Activated naive CD4-positive, alpha-beta T cell (primary cell): ENCODE results near the gene EPS8L1.
"Not testable (repeated sequence)": the region's sequence is repeated elsewhere in the genome, so short reads cannot be mapped to it uniquely, and the experiment has no call there.

Experiments
- DNase-seq, 4 experiments: peaks; one replicate each; lab custom pipeline; 2025; lab: John Stamatoyannopoulos, UW

Gene EPS8L1

DNA sequence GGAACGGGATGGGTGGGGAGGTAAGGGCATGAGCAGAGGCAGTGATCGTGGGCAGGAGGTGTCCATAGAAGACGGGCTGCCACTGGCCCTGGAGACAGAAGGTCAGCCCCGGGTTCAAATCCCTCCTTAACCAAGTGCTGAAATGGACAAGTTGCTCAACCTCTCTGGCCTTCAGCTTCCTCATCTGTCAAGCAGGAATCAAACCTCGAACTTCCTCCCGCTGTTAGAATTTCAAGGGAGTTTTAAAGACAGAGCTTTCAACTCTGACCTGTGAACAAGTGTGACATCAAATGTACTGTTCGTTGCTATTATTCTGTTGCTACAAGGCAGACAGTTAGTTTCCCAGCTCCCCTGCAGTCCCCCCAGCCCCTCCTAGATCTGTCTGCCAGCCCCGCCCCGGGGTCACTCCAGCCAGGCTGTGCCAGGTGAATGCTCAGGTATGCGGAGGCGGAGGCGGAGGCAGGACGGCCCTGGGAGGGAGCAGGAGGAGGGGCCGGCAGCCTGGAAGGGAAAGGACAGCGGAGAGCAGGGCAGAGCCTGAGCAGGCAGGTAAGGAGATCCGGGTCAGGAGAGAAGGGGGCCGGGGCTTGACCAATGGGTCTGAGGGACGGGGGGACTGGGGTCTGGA is at the start of gene EPS8L1:
TSS of gene EPS8L1 (plus strand) at position 499 of the 628 bp plus-strand sequence. CDS start 576 bp downstream, outside the sequence.
- no peak for DNase-seq

- DNase-seq = not testable (repeated sequence)
Observed at GRCh38 chr19:55027140-55027471, 48.6 kb upstream of the EPS8L1 start.

DNA sequence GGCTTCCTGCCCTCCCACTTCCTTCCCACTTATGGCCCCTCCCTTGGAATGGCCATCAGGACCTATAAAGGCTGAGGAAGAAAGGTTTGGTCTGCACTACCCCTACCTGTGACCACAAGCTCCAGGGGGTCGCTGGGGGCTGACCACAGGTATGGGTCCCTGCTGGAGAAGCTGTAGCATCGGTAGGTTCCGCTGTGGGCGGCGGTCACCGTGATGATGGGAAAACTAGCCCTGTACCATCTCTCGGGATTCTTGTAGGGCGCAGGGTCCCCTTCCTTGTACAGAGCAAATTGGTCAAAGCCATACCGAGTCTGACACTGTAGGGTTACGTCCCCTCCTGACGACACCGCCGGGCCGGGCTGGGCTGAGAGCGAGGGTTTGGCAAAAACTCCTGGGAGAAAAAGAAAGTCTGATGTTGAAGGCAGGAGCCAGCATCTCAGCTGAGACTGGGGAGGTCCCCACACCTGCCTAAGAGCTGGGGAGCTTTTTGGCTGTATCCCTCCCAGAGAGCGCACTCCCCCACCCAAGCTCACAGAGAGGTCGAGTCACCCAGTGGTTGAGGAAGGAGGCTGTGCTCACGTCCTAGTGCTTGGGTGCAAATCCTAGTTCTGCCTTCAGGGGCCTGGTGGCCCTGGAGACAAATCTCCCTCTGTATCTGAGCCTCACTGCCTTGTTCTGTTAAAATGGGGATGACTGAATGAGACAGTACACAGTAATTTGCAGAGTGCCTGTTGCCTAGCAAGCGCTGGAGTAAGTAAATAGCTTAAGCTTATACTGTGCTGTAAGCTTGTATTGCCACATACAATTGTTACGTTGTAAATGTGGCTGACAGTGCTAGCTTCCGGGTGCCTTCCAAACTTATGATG is 48.0 kb upstream of the EPS8L1 start:
- no peak for DNase-seq

GRCh38 chr19:55028757-55029156 is 46.9 kb upstream of the EPS8L1 start:
- DNase-seq = no peak

DNA sequence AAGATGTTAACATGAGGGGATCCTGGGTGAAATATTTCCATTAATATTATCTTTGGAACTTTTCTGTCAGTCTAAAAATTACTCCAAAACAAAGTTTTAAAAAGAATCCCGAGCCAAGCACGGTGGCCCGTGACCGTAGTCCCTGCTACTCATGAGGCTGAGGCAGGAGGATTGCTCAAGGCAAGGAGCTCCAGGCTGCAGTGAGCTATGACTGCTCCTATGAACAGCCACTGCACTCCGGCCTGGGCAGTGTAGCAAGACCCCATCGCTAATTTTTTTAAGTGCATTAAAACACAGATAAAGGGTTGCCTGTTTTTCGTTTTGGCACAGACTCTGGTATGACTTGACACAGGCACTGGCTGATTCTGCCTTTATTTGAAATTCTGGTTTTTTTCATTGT is 44.5 kb upstream of the EPS8L1 start:
- no peak for DNase-seq

GRCh38 chr19:55032170-55032800 is 43.4 kb upstream of the EPS8L1 start:
- no peak for DNase-seq

GRCh38 chr19:55032976-55033643 is 42.6 kb upstream of the EPS8L1 start:
- DNase-seq = not testable (repeated sequence)

GRCh38 chr19:55034751-55035150 is 40.9 kb upstream of the EPS8L1 start:
- DNase-seq = no peak

DNA sequence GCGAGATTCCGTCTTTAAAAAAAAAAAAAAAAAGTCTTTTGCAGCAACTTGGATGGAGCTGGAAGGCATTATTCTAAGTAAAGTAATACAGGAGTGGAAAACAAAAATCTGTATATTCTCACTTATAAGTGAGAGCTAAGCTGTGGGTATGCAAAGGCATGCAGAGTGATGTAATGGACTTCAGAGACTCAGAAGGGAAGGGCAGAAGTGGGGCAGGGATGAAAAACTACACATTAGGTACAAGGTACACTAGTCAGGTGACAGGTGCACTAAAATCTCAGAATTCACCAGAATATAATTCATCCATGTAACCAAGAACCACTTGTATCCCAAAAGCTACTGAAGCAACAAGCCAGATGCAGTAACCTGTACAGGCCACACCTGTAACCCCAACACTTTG is 39.6 kb upstream of the EPS8L1 start:
- no peak for DNase-seq

GRCh38 chr19:55037603-55038002 is 38.1 kb upstream of the EPS8L1 start:
- DNase-seq = not testable (repeated sequence)

GRCh38 chr19:55040654-55041053 is 35.0 kb upstream of the EPS8L1 start:
- DNase-seq = not testable (repeated sequence)

- DNase-seq = no peak
Observed at GRCh38 chr19:55041244-55041626, 34.4 kb upstream of the EPS8L1 start.

DNA sequence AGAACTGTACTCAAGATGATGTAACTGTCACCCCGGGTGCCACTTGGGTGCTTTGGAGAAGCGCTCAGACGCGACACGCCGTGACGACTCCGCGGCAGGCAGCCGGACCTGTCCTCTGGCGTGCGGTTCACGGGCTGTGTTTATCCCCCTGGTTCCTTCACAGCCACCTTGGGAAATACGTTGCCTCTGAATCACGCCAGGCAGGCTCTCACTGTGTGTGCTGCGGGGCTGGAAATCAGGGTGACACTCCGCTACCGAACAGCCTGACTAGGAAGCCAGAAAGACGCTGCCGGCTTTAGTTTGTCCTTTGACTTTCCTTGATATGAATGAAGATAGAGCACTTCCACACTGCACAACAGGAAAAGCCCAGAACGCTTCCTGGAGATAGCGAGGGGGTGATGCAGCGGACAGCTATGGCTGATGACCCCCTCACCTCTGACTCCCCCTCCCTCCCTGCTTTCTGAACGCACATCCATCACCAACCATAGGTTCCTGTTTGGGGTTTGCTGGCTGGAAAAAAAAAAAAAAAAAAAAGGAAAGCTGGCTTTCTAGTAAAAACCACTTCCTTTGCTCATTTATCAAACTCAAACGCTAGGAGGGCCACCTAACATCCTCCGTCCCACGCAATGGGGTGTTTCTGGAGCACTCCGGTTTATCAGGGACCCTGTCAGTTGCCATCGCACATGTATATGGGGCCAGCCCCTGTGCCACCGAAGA is 33.9 kb upstream of the EPS8L1 start:
- peak in 1 of 4 experiments; percentile 6 for DNase-seq

GRCh38 chr19:55042344-55042678 is 33.4 kb upstream of the EPS8L1 start:
- no peak for DNase-seq

DNA sequence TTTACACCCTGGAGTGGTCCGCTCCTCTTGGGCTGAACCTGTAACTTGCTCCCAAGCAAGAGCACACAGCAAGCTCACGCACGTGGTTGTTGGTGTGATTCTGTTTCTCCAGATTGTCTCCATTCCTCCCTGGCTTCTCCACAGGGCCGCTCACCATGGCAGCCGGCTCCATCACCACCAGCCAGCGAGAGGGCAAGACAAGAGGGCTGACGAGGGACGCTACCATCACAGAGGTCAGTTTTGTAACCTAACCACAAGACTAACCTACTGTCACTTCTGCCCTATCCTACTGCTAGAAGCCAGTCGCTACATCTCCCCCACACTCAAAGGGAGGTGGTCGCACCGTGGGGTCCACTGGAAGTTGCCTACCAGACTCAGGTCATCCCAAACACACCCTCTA is 33.0 kb upstream of the EPS8L1 start:
- DNase-seq = no peak

GRCh38 chr19:55044286-55044685 is 31.4 kb upstream of the EPS8L1 start:
- DNase-seq = no peak

DNA sequence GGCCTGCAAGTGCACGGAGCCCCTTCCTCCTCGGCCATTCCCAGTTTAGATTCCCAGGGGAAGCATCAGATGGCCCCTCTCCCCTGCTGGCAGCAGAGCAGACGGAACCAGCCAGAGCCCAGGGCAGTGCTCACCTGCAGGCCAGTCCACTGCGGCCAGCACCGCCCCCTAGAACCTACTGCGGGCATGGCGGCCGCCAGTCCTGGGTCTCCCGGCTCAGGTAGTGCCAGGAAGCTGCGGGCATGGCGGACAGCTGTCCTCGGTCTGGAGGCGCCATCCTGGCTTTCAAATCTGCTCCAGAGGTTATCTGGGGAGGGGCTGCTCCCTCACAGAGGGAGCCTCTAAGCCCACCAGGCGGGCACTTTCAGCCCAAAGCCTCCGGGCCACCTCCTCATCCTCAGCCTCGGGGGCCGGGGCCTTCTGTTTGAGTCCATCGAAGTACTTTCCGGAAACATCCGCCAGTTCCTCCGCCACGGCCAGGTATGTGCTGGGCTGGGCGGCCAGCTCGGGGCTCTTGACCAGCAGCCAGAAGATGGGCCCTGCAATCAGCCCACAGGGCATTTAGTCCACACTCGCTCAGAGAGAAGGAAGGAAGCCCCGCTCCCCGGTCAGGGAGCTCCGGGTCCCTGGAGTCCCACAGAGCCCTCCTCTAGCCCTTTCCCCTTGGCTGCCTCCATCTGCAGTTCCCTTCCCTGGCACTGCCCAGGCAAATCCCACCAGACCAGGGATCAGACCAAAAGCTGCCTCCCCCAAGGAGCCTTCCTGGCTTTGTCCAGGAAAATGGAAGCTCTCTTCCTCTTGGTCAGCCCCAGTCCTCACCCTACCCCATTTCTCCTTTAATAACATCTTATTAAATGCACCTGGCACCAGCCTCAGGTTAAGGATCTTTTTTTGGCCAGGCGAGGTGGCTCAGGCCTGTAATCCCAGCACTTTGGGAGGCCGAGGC is 30.6 kb upstream of the EPS8L1 start:
- DNase-seq = no peak

DNA sequence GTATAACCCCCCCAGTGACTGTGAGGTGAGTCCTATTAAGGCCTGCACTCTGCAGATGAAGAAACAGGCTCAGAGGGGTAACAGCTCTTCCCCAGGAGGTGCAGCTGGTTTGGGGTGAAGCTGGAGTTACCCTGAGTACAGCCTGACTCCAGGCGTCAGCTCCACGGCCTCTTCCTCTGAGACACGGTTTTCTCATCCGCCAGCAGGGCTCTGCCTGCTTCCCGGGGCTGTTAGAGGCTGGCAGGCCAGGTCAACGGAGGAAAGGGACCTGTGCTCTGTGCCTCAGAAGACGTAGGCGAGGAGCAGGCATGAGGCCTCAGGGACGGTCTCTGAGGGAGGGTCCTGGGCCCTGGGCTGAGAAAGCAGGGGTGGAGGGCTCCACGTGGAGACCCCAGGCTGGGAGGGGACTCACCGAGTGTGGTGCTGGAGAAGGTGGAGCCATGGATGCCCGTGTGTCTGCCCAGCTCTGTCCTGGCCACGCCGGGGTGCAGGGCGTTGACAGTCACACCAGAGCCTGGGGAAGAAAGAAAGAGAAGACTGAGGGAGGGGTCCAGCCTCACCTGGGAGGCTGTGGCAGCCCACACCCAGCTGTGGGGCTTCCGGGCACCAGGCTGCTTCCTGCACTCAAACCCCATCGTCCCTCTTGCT is 28.6 kb upstream of the EPS8L1 start:
- DNase-seq = no peak

DNA sequence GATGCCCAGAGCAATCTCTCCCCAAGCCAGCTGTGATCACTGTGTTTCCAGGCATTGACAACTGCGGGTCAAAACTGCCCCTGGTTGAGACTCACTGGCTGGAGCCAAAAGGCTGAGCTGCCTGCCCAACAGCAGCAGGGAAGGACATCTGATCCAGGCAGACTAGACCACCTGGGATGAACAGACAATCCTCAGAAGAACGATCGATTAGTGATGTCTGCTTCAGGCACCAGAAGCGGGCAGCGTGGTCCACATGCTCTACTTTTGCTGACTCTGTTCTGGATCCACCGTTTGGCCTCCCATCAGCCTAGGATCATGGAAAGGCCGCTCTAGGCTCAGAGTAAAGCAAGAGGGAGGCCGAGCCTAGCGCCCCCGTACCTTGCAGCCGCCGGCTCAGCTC is 27.7 kb upstream of the EPS8L1 start:
- no peak for DNase-seq

GRCh38 chr19:55048446-55048845 is 27.2 kb upstream of the EPS8L1 start:
- no peak for DNase-seq
